GM11168 (cell line): Measurements from ENCODE around the gene CELF2.
"Not testable (repeated sequence)": the region's sequence is repeated elsewhere in the genome, so short reads cannot be mapped to it uniquely, and the experiment has no call there.

Experiments used
- in situ Hi-C: fragments of 300-500 bp; cut with MboI; formaldehyde crosslinking; loops from one replicate; pipeline ENCODE4 v1.12.0; 2022; ENCODE audit warnings: low sequenced_read_pairs; ENCODE audit not compliant: unreplicated experiment

The CELF2 gene

DNA sequence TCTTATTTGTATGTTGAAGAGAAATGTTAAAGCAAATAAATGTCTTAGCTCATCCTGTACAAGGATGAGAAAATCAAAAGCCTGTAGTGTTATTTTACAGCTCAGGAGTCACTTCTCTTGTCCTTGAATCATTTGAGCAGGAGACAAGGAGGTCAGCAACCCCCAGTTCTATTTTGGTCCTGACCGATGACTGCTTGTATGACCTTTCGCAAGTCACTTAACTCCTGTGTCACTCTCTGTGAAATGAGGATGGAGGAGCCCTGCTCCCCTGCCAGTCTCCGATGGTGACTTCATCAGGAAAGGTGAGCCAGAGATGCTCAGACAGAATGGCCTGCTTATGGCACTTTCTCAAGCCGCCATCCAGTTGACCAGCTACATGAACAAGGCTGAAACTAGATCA lies 101.0 kb downstream of the CELF2 start:
- in situ Hi-C loops = no loop called here

DNA sequence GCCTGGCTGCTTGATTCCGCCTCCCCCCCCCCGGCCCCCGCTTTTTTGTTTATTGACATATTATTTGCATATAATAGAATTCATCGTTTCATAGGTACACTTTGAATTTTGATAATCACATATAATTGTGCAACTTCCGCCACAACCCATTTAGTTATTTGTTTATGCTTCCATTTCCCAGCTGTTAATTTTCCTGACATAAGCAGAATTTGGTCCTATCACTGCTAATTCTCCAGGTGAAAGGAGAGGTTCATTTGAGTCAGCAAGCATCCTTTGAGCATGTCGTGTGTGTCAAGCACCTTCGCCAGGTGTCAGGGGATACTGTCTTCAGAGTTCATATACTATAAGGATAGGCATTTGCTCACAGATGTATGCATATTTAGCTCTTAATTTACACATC lies 102.2 kb downstream of the CELF2 start:
- in situ Hi-C loops = no loop called here

DNA sequence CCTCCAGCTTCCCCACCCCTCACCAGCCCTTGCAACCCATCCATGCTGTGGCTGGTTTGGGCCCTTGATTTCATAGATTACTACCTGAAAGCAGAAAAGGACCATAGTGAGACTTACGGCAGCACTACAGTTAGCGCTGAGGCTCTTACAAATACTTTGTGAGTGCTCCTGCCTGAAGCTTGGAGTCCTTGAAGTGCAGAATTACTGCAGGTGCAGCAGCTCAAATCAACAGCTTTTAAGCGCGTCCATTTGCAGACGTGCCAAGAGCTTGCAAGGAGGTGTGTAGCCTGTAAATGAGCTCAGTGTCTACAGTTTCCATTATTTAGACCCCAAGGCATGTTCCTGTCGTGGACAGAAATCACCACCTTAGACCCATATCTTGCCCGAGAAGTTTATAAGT lies 103.0 kb downstream of the CELF2 start:
- in situ Hi-C loops = no loop called here

DNA sequence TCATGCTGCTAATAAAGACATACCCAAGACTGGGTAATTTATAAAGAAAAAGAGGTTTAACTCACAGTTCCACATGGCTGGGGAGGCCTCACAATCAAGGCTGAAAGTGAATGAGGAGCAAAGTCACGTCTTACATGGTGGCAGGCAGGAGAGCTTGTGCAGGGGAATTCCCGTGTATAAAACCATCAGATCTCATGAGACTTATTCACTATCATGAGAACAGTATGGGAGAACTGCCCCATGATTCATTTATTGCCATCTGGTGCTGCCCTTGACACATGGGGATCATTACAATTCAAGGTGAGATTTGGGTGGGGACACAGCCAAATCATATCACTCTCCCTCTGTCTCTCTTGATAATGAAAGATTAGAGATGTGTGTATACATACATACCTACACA lies 106.2 kb downstream of the CELF2 start:
- in situ Hi-C loops = not testable (repeated sequence)

DNA sequence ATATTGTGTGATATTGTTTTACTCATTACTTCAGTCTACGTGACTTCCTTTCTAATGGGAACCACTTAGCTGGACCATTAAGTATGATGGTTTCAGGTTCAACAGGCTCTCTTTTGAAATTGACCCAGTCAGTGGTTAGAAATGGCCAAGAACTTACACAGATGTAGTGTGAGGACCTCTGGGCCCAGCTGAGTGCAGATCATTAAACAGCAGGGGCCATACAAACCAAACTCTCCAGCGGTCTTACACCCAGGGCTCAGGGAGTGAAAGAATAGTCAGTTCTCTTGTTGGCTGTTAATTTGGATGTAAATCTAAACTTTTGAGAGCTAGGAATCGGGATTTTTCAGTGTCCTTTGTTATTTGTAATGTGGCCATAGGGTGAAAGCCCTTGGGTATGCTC lies 107.3 kb downstream of the CELF2 start:
- in situ Hi-C loops = no loop called here

DNA sequence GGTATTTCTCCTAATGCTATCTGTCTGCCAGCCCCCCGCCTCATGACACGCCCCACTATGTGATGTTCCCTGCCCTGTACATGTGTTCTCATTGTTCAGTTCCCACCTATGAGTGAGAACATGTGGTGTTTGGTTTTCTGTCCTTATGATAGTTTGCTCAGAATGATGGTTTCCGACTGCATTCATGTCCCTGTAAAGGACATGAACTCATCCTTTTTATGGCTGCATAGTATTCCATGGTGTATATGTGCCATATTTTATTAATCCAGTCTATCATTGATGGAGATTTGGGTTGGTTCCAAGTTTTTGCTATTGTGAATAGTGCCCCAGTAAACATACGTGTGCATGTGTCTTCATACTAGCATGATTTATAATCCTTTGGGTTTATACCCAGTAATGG lies 109.3 kb downstream of the CELF2 start:
- in situ Hi-C loops = not testable (repeated sequence)

DNA sequence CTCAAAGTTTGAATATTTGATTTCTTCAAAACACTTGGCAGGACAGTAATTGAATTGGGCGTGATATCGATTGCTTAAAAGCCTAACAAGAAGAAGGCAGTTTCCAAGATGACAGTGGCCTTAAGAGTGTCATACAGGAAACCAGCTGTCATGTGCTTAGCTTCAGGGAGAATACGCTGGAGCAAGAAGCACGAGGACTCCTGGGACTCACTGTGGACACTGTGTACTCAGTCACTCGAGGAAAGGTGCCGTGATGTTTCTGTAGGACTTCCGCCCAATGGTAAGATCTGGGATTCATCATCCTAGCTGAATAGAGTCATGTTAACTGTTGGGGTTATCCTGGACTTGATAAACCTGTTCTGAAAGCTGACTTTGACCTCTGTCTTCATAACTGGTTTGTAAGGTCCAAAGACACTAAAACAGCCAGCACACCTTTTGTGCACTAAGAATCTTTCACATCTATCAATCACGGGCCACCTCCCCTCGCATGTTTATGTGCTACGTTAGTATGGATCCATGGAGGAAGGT lies 113.5 kb downstream of the CELF2 start:
- in situ Hi-C loops = no loop called here

DNA sequence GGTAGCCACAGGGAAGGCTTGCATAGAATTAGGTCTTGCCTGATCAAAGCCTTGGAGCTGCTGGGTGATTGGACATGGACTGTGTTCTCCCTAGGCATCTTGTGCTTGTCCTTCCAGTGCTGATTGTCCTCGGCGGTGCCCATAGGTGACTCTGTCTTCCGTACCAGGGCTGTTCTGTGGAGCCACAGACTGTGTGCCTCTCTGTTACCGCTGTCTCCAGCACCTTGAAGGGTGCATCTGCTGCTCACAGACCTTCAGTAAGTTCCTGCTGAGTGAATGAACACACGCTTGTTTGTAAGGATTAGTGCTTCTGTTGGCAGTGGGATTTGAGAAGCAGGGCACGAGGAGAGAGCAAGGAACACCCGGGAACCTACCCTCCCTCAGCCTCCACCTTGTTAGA lies 116.7 kb downstream of the CELF2 start:
- in situ Hi-C loops = no loop called here

DNA sequence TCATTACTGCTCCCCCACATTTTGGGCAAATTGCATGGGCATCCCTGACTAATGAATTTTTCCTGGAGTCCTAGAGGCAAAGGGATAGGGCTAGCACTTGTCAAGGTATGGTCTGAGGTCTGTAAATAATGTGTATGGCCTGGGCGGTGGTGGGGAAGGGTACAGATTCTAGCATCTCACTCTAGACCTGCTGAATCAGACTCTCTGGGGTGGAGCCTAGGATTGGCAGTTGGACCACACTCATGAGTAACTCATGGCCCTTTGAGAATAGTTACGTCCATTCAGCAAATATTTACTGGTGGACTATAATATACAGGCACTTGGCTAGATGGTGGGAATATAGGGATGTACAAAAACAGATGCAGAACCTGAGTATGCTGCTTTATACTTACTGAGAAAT lies 118.0 kb downstream of the CELF2 start:
- in situ Hi-C loops = no loop called here

DNA sequence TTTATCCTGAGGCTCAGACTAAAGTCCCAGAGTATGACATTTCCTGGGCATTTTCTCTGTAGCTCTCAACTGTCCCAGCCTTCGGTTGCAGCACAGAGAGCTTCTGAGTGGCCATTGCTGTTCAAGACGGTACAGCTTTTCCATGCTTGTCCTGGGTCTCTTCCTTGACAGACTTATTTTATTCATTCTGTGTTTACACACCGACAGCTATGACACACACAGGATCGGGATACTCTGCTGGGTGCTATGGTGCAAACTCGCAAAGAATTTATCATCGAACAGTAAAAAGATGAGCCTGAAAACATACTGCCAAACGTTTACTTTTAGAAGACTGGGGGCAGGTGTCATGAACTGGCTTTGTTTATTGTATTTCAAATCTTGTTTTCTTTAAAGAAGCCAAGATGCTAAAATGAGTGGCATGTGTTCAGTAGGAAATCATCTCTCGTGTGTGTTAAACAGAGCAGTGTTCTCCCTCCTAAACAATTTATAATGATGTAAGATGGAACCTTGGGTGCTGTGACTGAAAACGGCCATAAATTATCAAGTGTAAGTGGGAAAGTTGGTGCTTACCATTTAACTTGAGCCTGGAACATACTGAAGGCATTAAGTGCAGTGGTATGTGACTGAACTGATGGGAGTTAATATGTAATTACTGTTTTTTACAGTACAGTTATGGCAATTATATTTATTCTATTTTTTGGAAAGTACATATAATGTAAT lies 120.8 kb downstream of the CELF2 start:
- in situ Hi-C loops = no loop called here

DNA sequence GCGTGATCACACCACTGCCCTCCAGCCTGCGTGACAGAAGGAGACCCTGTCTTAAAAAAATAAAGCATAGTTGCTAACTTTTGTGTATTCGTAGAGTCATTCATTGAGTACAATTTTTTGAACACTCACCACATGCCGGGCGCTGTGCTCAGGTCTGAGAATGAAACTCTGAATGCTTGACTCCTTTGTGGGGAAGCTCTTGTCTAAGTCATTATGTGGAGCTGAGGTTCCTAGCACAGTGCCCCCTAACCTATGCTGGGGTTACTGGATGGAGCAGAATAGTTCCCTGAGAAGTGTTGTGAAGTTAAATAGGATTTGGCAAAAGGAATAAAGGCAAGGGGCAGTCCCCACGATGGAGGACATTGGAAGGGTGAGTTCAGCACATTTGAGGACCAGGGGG lies 123.3 kb downstream of the CELF2 start:
- in situ Hi-C loops = no loop called here

DNA sequence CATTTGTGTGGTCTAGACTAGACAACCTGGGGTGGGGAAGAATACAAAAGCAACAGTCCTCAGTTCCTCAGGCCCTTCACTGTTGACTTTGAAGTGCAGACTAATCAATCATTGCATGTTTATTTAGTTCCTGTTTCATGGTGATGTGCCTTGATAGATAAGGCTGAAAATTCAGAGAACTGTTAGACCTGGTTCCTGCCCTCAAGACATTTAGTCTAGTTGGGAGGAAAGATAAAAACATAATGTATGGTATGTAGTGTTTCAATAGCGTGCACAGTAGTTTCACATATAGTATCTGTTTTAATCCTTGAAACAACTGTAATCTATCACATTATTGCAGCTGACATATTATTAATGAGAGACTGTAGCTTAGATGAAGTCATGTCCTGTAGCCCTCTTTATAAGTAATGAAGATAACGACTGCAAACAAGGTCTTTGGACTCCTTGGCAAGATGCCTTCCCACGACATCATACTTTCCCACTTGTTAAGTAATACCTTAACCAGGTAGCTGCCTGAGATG lies 124.0 kb downstream of the CELF2 start:
- in situ Hi-C loops = no loop called here

DNA sequence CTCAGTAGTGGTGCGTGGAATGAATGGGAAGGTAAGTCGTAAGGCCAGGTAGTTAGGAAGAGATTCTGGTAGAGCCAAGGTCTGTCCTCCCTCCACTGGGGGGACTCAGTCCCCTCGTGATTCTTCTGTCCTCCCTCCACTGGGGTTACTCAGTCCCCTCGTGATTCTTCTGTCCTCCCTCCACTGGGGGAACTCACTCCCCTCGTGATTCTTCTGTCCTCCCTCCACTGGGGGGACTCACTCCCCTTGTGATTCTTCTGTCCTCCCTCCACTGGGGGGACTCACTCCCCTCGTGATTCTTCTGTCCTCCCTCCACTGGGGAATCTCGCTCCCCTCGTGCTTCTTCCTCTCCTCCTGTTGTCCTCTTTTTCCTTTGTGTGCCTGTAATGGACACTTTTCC lies 125.1 kb downstream of the CELF2 start:
- in situ Hi-C loops = no loop called here

DNA sequence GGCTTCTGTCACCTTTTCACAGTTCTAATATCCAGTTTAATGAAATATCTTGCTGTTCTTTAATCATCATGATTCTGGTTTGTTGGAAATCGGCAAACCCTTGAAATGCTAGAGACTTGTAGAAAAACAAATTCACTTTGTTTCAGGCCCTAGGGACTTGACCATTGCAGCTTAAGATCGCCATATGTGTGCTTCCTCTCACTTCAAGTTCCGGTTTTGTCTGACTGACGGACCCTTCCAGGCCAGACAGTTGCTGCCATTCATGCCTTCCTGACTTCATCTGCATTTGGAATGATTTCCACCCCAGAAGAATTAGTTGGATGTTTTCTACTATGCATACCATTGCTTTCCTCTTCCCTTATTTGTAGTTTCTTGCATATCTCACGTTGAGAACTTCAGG lies 125.6 kb downstream of the CELF2 start:
- in situ Hi-C loops = no loop called here

DNA sequence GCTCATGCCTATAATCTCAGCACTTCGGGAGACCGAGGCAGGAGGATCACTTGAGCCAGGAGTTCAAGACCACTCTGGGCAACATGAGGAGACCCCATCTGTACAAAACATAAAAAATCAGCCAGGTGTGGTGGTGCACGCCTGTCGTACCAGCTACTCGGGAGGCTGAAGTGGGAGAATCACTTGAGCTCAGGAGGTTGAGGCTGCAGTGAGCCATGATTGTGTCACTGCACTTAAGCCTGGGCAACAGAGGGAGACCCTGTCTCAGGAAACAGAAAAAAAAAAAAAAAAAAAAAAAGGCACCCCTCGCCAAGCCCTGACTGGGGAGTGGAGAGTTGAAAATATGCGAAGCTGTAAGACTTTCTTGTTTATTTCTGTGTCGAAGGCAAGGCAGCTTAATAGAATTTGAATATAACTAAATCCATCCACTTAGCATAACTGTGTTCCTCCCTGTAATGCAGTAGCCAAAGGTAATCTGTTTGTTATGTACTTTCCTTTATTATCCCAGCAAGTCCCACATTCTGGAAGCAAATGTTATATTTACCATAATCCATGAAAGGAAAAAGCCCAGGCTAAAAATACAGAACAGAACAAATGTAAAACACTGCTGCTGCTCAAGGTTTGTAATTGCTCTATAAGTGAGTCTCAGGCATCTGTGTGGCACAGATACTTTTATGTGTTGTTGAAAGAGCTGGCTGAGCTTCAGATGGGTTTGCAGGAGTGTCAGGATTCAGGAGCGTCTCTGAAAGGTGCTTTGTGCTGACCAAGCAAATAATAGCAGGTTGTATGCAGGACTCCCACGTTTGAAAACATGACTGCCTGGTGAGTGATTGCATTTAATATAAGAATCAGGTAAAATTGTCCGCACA lies 127.2 kb downstream of the CELF2 start:
- in situ Hi-C loops = no loop called here

DNA sequence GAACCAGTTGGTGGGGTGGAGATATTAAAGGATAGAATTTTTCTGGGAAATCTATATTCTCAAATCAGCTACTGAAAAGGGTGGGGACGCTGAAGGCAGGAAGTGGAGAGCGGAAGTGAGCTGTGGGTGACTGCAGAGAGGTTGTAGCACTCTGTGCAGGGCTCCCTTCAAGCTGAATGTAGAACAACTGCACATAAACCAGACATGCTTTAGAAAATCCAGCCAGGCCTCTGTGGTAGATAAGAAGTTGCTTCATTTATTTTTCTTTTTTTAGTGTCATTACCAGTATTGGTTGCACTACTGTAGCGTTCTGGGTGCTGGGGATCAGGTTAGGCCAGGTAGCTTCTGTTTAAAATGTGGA lies 127.8 kb downstream of the CELF2 start:
- in situ Hi-C loops = no loop called here

DNA sequence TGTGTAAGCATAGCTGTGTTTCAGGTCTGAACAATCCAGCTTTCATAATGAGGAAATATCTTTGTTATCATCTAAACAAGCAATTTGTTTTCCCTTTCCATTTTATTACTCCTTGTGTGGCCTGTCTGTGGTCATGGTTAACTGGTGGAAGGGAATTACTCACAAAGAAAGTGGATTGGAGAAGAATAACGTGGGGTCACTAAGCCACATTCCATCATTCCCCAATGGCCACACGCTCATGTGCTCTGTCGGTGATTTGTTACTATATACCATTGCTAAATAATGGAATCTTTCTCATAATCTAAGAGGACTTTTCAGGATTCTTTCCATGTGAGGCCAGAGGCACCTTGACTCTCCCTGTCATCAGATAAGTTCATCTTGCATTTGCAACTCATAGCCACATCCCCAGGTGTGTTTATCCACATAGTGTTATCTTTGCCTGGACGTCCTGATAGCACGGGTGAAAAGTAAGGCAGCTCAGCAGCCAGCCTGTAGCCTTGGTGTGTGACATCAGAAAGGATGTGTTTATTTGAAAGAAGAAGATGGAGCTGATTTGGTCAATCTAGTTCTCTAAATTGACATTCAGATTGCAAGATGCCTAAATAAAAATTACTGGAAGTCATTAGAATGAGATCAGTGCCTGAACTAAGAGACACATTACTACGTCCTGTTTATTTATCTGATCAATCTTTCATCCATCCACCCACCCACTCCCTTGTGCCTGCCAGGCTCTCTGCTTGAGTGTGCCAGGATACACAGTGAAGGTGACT lies 128.9 kb downstream of the CELF2 start:
- in situ Hi-C loops = no loop called here

DNA sequence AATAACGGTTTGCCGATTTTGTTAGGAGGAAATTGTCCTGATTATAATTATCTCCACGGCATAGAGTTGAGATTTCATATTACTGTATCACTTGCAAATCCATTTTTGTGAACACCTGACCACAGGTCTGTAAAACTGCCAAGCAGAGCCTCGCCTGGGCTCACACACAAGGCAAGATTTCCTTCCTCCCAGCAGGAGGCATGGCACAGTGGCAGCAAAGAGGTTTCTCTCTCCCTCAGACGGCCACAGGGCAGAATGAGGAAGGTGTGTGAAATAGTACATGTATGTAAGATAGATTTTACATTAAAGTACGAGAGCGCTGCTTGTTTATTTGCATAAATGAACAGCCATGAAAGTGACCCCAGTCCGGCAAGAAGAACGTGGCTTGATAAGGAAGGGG lies 130.1 kb downstream of the CELF2 start:
- in situ Hi-C loops = no loop called here

DNA sequence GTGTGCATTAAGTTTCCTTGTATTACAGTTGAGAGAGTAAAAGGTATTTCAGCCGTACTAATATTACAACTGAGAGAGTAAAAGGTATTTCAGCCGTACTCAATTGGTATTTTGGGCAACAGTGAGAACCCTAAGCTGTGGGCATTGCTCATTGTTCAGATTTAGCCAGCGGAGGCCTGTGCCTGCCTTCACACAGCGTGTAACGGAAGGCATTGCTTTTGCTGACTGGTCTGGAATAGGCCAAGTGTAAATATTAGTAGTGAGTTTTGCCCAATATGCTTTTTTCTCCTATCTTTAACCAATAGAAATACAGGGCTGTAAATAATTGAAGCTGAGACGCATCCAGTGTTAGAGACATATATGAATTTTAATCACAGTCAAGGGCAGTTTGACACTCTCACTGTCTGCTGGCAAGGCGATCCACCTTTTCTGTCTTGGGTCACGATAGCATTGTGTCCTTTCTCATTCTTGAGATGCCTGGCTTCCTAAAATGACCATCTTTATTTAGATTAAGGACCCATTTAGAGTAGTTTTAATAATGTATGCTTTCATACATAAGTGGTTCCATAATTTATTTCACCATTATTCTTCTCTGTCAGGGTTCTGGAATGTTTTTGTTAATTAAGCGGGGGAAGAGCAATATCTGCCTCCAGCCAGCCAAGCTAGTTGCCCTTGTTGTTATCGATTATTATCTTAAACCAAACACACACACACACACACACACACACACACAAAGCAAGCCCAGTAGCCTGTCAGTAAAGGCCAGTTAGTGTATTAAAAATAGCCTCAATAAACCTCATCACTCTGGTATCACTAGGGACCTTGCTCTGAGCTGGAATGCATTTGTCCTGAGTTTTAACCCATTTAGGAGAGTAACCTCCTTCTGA lies 130.7 kb downstream of the CELF2 start:
- in situ Hi-C loops = no loop called here

DNA sequence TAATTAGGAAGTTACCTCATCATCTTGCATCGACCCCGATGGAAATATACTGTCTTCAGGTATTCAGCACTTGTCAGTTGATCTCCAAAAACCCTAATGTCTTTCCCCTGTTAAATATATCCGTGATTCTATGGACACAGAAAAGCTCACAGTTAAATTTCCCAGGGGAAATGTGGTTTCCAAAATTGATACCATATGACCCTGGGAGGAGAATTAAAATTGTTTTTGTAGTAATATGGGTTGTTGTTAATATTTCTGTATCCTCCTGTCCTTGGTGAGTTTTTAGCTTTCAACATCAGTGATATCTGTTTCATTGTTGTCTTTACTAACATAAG lies 132.1 kb downstream of the CELF2 start:
- in situ Hi-C loops = no loop called here
